SIG-M5 (cell line): ENCODE results near the gene KRTAP5-11.
"Not testable (repeated sequence)": the region's sequence is repeated elsewhere in the genome, so short reads cannot be mapped to it uniquely, and the experiment has no call there.

Experiments
- DNase-seq: peaks from one replicate; lab custom pipeline; 2025; lab: John Stamatoyannopoulos, UW

KRTAP5-11 gene

GRCh38 chr11:71580057-71581003, 2.3 kb downstream of the KRTAP5-11 start:
- DNase-seq = no peak

- DNase-seq = not testable (repeated sequence)
These were observed 3.2 kb downstream of the KRTAP5-11 start for GRCh38 chr11:71579513-71579912.

GRCh38 chr11:71577469-71578004, 5.1 kb downstream of the KRTAP5-11 start:
- DNase-seq = no peak

GRCh38 chr11:71576688-71577465, 5.8 kb downstream of the KRTAP5-11 start:
- DNase-seq = not testable (repeated sequence)

GRCh38 chr11:71575723-71576424, 6.8 kb downstream of the KRTAP5-11 start:
- no peak for DNase-seq

GRCh38 chr11:71574418-71574817, 8.3 kb downstream of the KRTAP5-11 start:
- no peak for DNase-seq

- DNase-seq = no peak
These were observed 9.9 kb downstream of the KRTAP5-11 start for GRCh38 chr11:71572811-71573210.

- DNase-seq = not testable (repeated sequence)
These were observed 11.4 kb downstream of the KRTAP5-11 start for GRCh38 chr11:71571101-71571850.

GRCh38 chr11:71568704-71569349, 13.8 kb downstream of the KRTAP5-11 start:
- DNase-seq = no peak

- not testable (repeated sequence) for DNase-seq
These were observed 15.0 kb downstream of the KRTAP5-11 start for GRCh38 chr11:71567633-71568032.

GRCh38 chr11:71566626-71567599, 15.8 kb downstream of the KRTAP5-11 start:
- not testable (repeated sequence) for DNase-seq

GRCh38 chr11:71566081-71566620, 16.5 kb downstream of the KRTAP5-11 start:
- no peak for DNase-seq

- DNase-seq = no peak
These were observed 17.4 kb downstream of the KRTAP5-11 start, which contains the start of gene KRTAP5-10 for GRCh38 chr11:71565263-71565662. KRTAP5-10 (plus strand) TSS chr11:71565563; CDS start chr11:71565588, 25 bp downstream.

GRCh38 chr11:71564430-71564829, 18.2 kb downstream of the KRTAP5-11 start:
- DNase-seq = no peak

- no peak for DNase-seq
These were observed 19.3 kb downstream of the KRTAP5-11 start for GRCh38 chr11:71563406-71563805.

- no peak for DNase-seq
These were observed 20.6 kb downstream of the KRTAP5-11 start for GRCh38 chr11:71562120-71562519.

- no peak for DNase-seq
These were observed 23.7 kb downstream of the KRTAP5-11 start for GRCh38 chr11:71558996-71559395.

GRCh38 chr11:71557257-71557656, 25.4 kb downstream of the KRTAP5-11 start:
- no peak for DNase-seq

- DNase-seq = no peak
These were observed 26.7 kb downstream of the KRTAP5-11 start for GRCh38 chr11:71556018-71556417.
